SIG-M5 (cell line): ENCODE results near the gene TM9SF2.
A peak's percentile ranks its signal among the peaks of the same experiment; 100 is the strongest.

ENCODE experiments used
- DNase-seq: peaks from one replicate; lab custom pipeline; 2025; lab: John Stamatoyannopoulos, UW

The TM9SF2 gene

GRCh38 chr13:99495466-99496183 is 5.6 kb upstream of the TM9SF2 start:
- DNase-seq: no peak

GRCh38 chr13:99496184-99497142 is 4.8 kb upstream of the TM9SF2 start:
- DNase-seq: no peak

GRCh38 chr13:99498171-99499161 is 2.8 kb upstream of the TM9SF2 start:
- DNase-seq: peak; percentile 75

GRCh38 chr13:99500839-99501183 is 461 bp upstream of the TM9SF2 start:
- DNase-seq: no peak

GRCh38 chr13:99501848-99502301 is 603 bp downstream of the TM9SF2 start:
- DNase-seq: no peak

GRCh38 chr13:99505814-99506269 is 4.6 kb downstream of the TM9SF2 start:
- no peak for DNase-seq

GRCh38 chr13:99506634-99507033 is 5.4 kb downstream of the TM9SF2 start:
- DNase-seq: peak; percentile 55

GRCh38 chr13:99507054-99507453 is 5.8 kb downstream of the TM9SF2 start:
- no peak for DNase-seq

- no peak for DNase-seq
Measured at GRCh38 chr13:99507551-99507950, 6.3 kb downstream of the TM9SF2 start.

- DNase-seq: no peak
Measured at GRCh38 chr13:99507986-99508385, 6.7 kb downstream of the TM9SF2 start.

- DNase-seq: no peak
Measured at GRCh38 chr13:99509479-99509878, 8.2 kb downstream of the TM9SF2 start.

GRCh38 chr13:99514801-99515200 is 13.5 kb downstream of the TM9SF2 start:
- peak; percentile 4 for DNase-seq

- no peak for DNase-seq
Measured at GRCh38 chr13:99516153-99516929, 15.1 kb downstream of the TM9SF2 start.

- DNase-seq: no peak
Measured at GRCh38 chr13:99517577-99517976, 16.3 kb downstream of the TM9SF2 start.

GRCh38 chr13:99517984-99518383 is 16.7 kb downstream of the TM9SF2 start:
- DNase-seq: no peak

- DNase-seq: no peak
Measured at GRCh38 chr13:99522298-99522697, 21.0 kb downstream of the TM9SF2 start.

- DNase-seq: no peak
Measured at GRCh38 chr13:99523838-99524237, 22.6 kb downstream of the TM9SF2 start.

GRCh38 chr13:99525967-99526366 is 24.7 kb downstream of the TM9SF2 start:
- no peak for DNase-seq

- DNase-seq: no peak
Measured at GRCh38 chr13:99526549-99526948, 25.3 kb downstream of the TM9SF2 start.

- no peak for DNase-seq
Measured at GRCh38 chr13:99527301-99527700, 26.0 kb downstream of the TM9SF2 start.

GRCh38 chr13:99528547-99528946 is 27.3 kb downstream of the TM9SF2 start:
- no peak for DNase-seq
